Left lung (tissue), 10 donors: ENCODE results near the gene MAP3K15. TPM values are rescaled to one million over a fixed set of nuclear protein-coding genes. Genes with fewer than 3 reads are reported as not detected.

Experiments used
- ATAC-seq: fragments of 200-7000 bp; cut with Tn5 transposase; one replicate; pipeline ENCODE4 v1.9.1; 2020; ENCODE audit warnings: moderate library complexity
- DNase-seq, 4 donors: peaks; one replicate each; pipeline ENCODE4 v3.0.0-alpha.2; 2013 to 2020
- H3K27ac ChIP-seq, 2 donors: fragments of 200-600 bp; sonication (generic) in 1 of 2; one replicate each; pipeline versions ENCODE4 v1.5.0 to v1.8.0; 2020 to 2021
- H3K27me3 ChIP-seq, 2 donors: fragments of 200-600 bp; sonication (generic) in 1 of 2; one replicate each; pipeline versions ENCODE4 v1.5.0 to v1.8.0; 2020 to 2021
- H3K36me3 ChIP-seq, 2 donors: fragments of 200-600 bp; sonication (generic) in 1 of 2; one replicate each; pipeline versions ENCODE4 v1.5.0 to v1.8.0; 2020 to 2021
- H3K4me1 ChIP-seq, 2 donors: fragments of 200-600 bp; one replicate each; pipeline ENCODE4 v1.8.0; 2021
- H3K4me3 ChIP-seq, 2 donors: fragments of 200-600 bp; sonication (generic) in 1 of 2; one replicate each; pipeline versions ENCODE4 v1.5.0 to v1.8.0; 2020 to 2021; ENCODE audit warnings: mild to moderate bottlenecking in 1 of 2
- H3K9me3 ChIP-seq, 2 donors: fragments of 200-600 bp; sonication (generic) in 1 of 2; one replicate each; pipeline versions ENCODE4 v1.5.0 to v1.8.0; 2020 to 2021
- CTCF ChIP-seq, 2 donors: fragments of 200-600 bp; sonication (generic) in 1 of 2; IDR thresholded peaks; one replicate each; pipeline versions ENCODE4 v1.5.0 to v1.8.0; 2021; ENCODE audit warnings: antibody characterized with exemption in 2 of 2
- intact Hi-C, 2 donors: fragments of 100-400 bp; cut with DNase I; formaldehyde crosslinking; loops; one replicate each; pipeline versions ENCODE4 v1.11.2 to v1.14.2; 2022
- polyA plus RNA-seq, 6 donors: library from polyadenylated mRNA; unstranded; fragments of 120-200 nt; gene quantifications; one replicate each; pipeline ENCODE4 v1.2.1, GENCODE V29; 2013; ENCODE audit not compliant: insufficient read length in 6 of 6
- total RNA-seq, 2 donors: library from RNA; stranded (reverse); fragmentation: NEBNext Ultra II Directional; extraction: Animal tissue kit (Norgen Biotek cat#: 25700); gene quantifications; one replicate each; pipeline ENCODE4 v1.2.1, GENCODE V29; 2021
- donor health status: DM: no; HTN: yes; CAD: no.
- donor health status: DM: no; HTN: no; CAD: no.

The MAP3K15 gene
- total and polyA plus RNA-seq, 8 donors = 0.24 to 2.0 (median 1.6) TPM

- Histone ChIP-seq H3K27ac (no peak overlapping the region), H3K9me3 (no peaks in the 10 kb centered on the region), H3K4me3 (no peak overlapping the region), H3K36me3 (no peaks in the 10 kb centered on the region), H3K4me1 (no peaks in the 10 kb centered on the region), H3K27me3 (no peaks in the 10 kb centered on the region)
- no peak for TF ChIP-seq CTCF (IDR thresholded peaks at IDR 0.05)
- ATAC-seq (no peak), DNase-seq (no peak)
- intact Hi-C loops = no loop called here
These were observed 45.3 kb upstream of the MAP3K15 start for GRCh38 chrX:19560611-19561010.

GRCh38 chrX:19557822-19558221 lies 42.5 kb upstream of the MAP3K15 start:
- Histone ChIP-seq H3K9me3 (no peaks in the 10 kb centered on the region), H3K36me3 (no peaks in the 10 kb centered on the region), H3K4me3 (no peak overlapping the region), H3K4me1 (no peaks in the 10 kb centered on the region), H3K27me3 (no peaks in the 10 kb centered on the region), H3K27ac (no peak overlapping the region)
- DNase-seq (no peak), ATAC-seq (no peak)
- intact Hi-C loops = no loop called here
- TF ChIP-seq CTCF (IDR thresholded peaks at IDR 0.05) = no peak

- Histone ChIP-seq H3K4me3 (no peak overlapping the region), H3K4me1 (no peaks in the 10 kb centered on the region), H3K27me3 (no peaks in the 10 kb centered on the region), H3K27ac (no peak overlapping the region), H3K36me3 (no peaks in the 10 kb centered on the region), H3K9me3 (no peaks in the 10 kb centered on the region)
- DNase-seq = no peak
- ATAC-seq = no peak
- TF ChIP-seq CTCF (IDR thresholded peaks at IDR 0.05) = no peak
- intact Hi-C loops = no loop called here
These were observed 40.9 kb upstream of the MAP3K15 start for GRCh38 chrX:19556202-19556601.

GRCh38 chrX:19555683-19556082 lies 40.4 kb upstream of the MAP3K15 start:
- DNase-seq (no peak), ATAC-seq (no peak)
- Histone ChIP-seq H3K4me3 (no peak overlapping the region), H3K4me1 (no peaks in the 10 kb centered on the region), H3K36me3 (no peaks in the 10 kb centered on the region), H3K27ac (no peak overlapping the region), H3K27me3 (no peaks in the 10 kb centered on the region), H3K9me3 (no peaks in the 10 kb centered on the region)
- no peak for TF ChIP-seq CTCF (IDR thresholded peaks at IDR 0.05)
- intact Hi-C loops = no loop called here

GRCh38 chrX:19555236-19555635 lies 39.9 kb upstream of the MAP3K15 start:
- Histone ChIP-seq H3K4me3 (no peak overlapping the region), H3K27ac (no peak overlapping the region), H3K4me1 (no peaks in the 10 kb centered on the region), H3K36me3 (no peaks in the 10 kb centered on the region), H3K9me3 (no peaks in the 10 kb centered on the region), H3K27me3 (no peaks in the 10 kb centered on the region)
- intact Hi-C loops = no loop called here
- no peak for TF ChIP-seq CTCF (IDR thresholded peaks at IDR 0.05)
- no peak for ATAC-seq
- DNase-seq = no peak
